HepG2 (cell line): ENCODE results near the gene ACAD11. TPM values are rescaled to one million over a fixed set of nuclear protein-coding genes. Genes with fewer than 3 reads are reported as not detected.

ENCODE experiments used
- ATAC-seq: fragments of 200-7000 bp; cut with Tn5 transposase; 3 replicates; pipeline ENCODE4 v1.9.1; 2020; ENCODE audit warnings: mild to moderate bottlenecking, moderate library complexity
- Bru-seq: library from RNA; stranded (reverse); fragments of 400-500 nt; gene quantifications from one replicate; lab custom pipeline; 2021; lab: Mats Ljungman, UMichigan
- BruChase-seq, 2 experiments: library from RNA; stranded (reverse); fragments of 400-500 nt; gene quantifications; one replicate each; lab custom pipeline; 2021; lab: Mats Ljungman, UMichigan
- BruUV-seq: library from RNA; stranded (reverse); fragments of 400-500 nt; replicated peaks from 2 replicates; lab custom pipeline; 2021; lab: Mats Ljungman, UMichigan
- CTCF ChIA-PET: fragments of 300-600 bp; formaldehyde crosslinking; extraction: SDS; loops from one replicate; lab custom pipeline; 2021; ENCODE audit warnings: low total read pairs, inconsistent platforms, low intra/inter-chr PET ratio; lab: Yijun Ruan, JAX
- POLR2A ChIA-PET: fragments of 350-600 bp; sonication (Branson Sonifier 250); formaldehyde crosslinking; loops from one replicate; lab custom pipeline; 2020; ENCODE audit warnings: antibody characterized with exemption, inconsistent platforms; lab: Yijun Ruan, JAX
- DNase-seq: peaks from one replicate; pipeline ENCODE4 v3.0.0-alpha.2; 2015; ENCODE audit warnings: low spot score
- FAIRE-seq: peaks from 3 replicates; lab custom pipeline; 2011; peaks lifted over from hg19 to GRCh38; lab: Jason Lieb, UNC
- H2AFZ ChIP-seq: one replicate; pipeline ENCODE4 v1.6.1; 2011; ENCODE audit warnings: low read length, inconsistent platforms
- H3K27ac ChIP-seq: fragments of 300-600 bp; 3 replicates; pipeline ENCODE4 v1.8.0; 2011; ENCODE audit warnings: mixed run types, mild to moderate bottlenecking, mixed read lengths, low read length, inconsistent platforms; ENCODE audit not compliant: insufficient read depth; ENCODE audit errors: extremely low read length
- H3K27me3 ChIP-seq, 2 experiments: fragments of 200-600 bp in 1 of 2; 2 replicates in 1 of 2; 3 replicates in 1 of 2; pipeline versions ENCODE4 v1.6.0 to v1.8.0; 2011; ENCODE audit warnings: low read length in 2 of 2, mild to moderate bottlenecking in 2 of 2, moderate library complexity in 2 of 2, inconsistent platforms in 1 of 2; ENCODE audit not compliant: insufficient read depth in 2 of 2, control insufficient read depth in 1 of 2
- H3K36me3 ChIP-seq, 2 experiments: fragments of 200-600 bp in 1 of 2; replicated peaks in 1 of 2; 2 replicates in 1 of 2; 3 replicates in 1 of 2; pipeline versions ENCODE4 v1.5.1 to v1.8.0; 2011; ENCODE audit warnings: low read length in 2 of 2, inconsistent platforms in 1 of 2; ENCODE audit not compliant: insufficient read depth in 2 of 2, control insufficient read depth in 1 of 2
- H3K4me1 ChIP-seq: 2 replicates; pipeline ENCODE4 v1.5.1; 2012; ENCODE audit warnings: low read length, inconsistent platforms; ENCODE audit not compliant: insufficient read depth
- H3K4me2 ChIP-seq: 2 replicates; pipeline ENCODE4 v1.6.0; 2011; ENCODE audit warnings: low read depth, low read length, inconsistent platforms
- H3K4me3 ChIP-seq, 3 experiments: fragments of 200-600 bp in 1 of 3; sonication (generic), shearing (Covaris generic) in 1 of 3; replicated peaks in 1 of 3; 2 replicates each; pipeline ENCODE4 v1.5.1; 2011 to 2016; ENCODE audit warnings: low read length in 3 of 3, inconsistent platforms in 2 of 3, low read depth in 2 of 3, mild to moderate bottlenecking in 2 of 3, control low read depth in 1 of 3, mixed read lengths in 1 of 3; ENCODE audit not compliant: insufficient read depth in 1 of 3
- H3K79me2 ChIP-seq: one replicate; pipeline ENCODE4 v1.6.1; 2011; ENCODE audit warnings: low read length, inconsistent platforms; ENCODE audit not compliant: insufficient read depth
- H3K9ac ChIP-seq: 2 replicates; pipeline ENCODE4 v1.6.0; 2011; ENCODE audit warnings: mild to moderate bottlenecking, low read depth, low read length, inconsistent platforms; ENCODE audit not compliant: insufficient read depth
- H3K9me3 ChIP-seq: 2 replicates; pipeline ENCODE4 v1.5.1; 2012; ENCODE audit warnings: mild to moderate bottlenecking, low read length
- H4K20me1 ChIP-seq: 2 replicates; pipeline ENCODE4 v1.6.0; 2011; ENCODE audit warnings: inconsistent platforms, mild to moderate bottlenecking, low read length, moderate library complexity; ENCODE audit not compliant: insufficient read depth
- NPAS2 ChIP-seq: sonication (generic); formaldehyde crosslinking; IDR thresholded peaks from 2 replicates; pipeline ENCODE4 v1.8.0; 2022; ENCODE audit warnings: mild to moderate bottlenecking, missing genetic modification reagents, borderline replicate concordance
- PAF1 ChIP-seq: IDR thresholded peaks from 2 replicates; pipeline ENCODE4 v1.6.1; 2016; ENCODE audit warnings: missing genetic modification reagents, missing compliant biosample characterization
- PHF21A ChIP-seq: sonication (generic); formaldehyde crosslinking; IDR thresholded peaks from 2 replicates; pipeline ENCODE4 v1.5.0; 2020; ENCODE audit warnings: mild to moderate bottlenecking, missing genetic modification reagents
- POLR2A ChIP-seq, 2 experiments: IDR thresholded peaks; 2 replicates each; pipeline ENCODE4 v1.6.1; 2011; ENCODE audit warnings: low read depth in 2 of 2, low read length in 2 of 2, mild to moderate bottlenecking in 1 of 2, moderate library complexity in 1 of 2; ENCODE audit not compliant: insufficient read depth in 1 of 2
- PRDM15 ChIP-seq: sonication (generic); formaldehyde crosslinking; IDR thresholded peaks from 2 replicates; pipeline ENCODE4 v1.4.0; 2020; ENCODE audit warnings: missing genetic modification reagents
- RXRA ChIP-seq: sonication (generic); formaldehyde crosslinking; IDR thresholded peaks from 2 replicates; pipeline ENCODE4 v1.5.1; 2020; ENCODE audit warnings: missing genetic modification reagents
- ZBTB25 ChIP-seq: IDR thresholded peaks from 2 replicates; pipeline ENCODE4 v1.6.1; 2018; ENCODE audit warnings: missing genetic modification reagents
- ZNF383 ChIP-seq: sonication (generic); formaldehyde crosslinking; IDR thresholded peaks from 2 replicates; pipeline ENCODE4 v1.4.0; 2020; ENCODE audit warnings: missing genetic modification reagents, mild to moderate bottlenecking, borderline replicate concordance
- ZNF605 ChIP-seq: sonication (generic); formaldehyde crosslinking; IDR thresholded peaks from 2 replicates; pipeline ENCODE4 v1.8.0; 2022; ENCODE audit warnings: mild to moderate bottlenecking, missing genetic modification reagents
- ZNF691 ChIP-seq: sonication (generic); formaldehyde crosslinking; IDR thresholded peaks from 2 replicates; pipeline ENCODE4 v1.4.0; 2020; ENCODE audit warnings: missing genetic modification reagents, low read depth, mild to moderate bottlenecking, borderline replicate concordance
- WGBS: methylation state at CpG from one replicate; pipeline ENCODE4 v1.1.6; 2017; ENCODE audit warnings: low lambda C conversion rate; 5-methylcytosine and 5-hydroxymethylcytosine counted together
- in situ Hi-C: cut with HindIII; loops from 2 replicates; pipeline ENCODE4 v1.10.0; 2017; ENCODE audit warnings: low pct_unique_long_range_greater_than_20kb; ENCODE audit not compliant: extremely low pct_ligation_motif_present
- intact Hi-C: fragments of 100-400 bp; cut with micrococcal nuclease; formaldehyde crosslinking; loops from one replicate; pipeline ENCODE4 v1.10.0; 2022; ENCODE audit not compliant: unreplicated experiment
- long read RNA-seq, 2 experiments: library from RNA in 1 of 2; library from polyadenylated mRNA in 1 of 2; stranded (forward) in 1 of 2; unstranded in 1 of 2; transcript quantifications; one replicate each; pipeline ENCODE4 v2.0.0, GENCODE V29; 2019 to 2022
- polyA minus RNA-seq, 3 experiments: library from RNA; depleted of rRNA, polyadenylated mRNA; stranded (reverse); fragments of >200 nt; gene quantifications; 2 replicates each; pipeline ENCODE4 v1.2.3, GENCODE V29; 2011; ENCODE audit warnings: low replicate concordance in 1 of 3
- polyA plus RNA-seq, 8 experiments: library from polyadenylated mRNA; depleted of rRNA in 3 of 8; stranded (reverse) in 7 of 8; unstranded in 1 of 8; fragments of >200 nt; fragmentation: Illumina TruSeq in 4 of 8; extraction: Trizol in 4 of 8; gene quantifications; 2 replicates each; pipeline versions ENCODE4 v1.2.1 to v1.2.3, GENCODE V29; 2011 to 2016; ENCODE audit warnings: low read depth in 4 of 8, missing spikeins in 1 of 8, mixed read lengths in 1 of 8; ENCODE audit not compliant: insufficient read depth in 1 of 8
- total RNA-seq, 5 experiments: library from RNA; depleted of rRNA; stranded (reverse); fragments of >200 nt; fragmentation: Illumina TruSeq; extraction: Trizol; gene quantifications; 2 replicates each; pipeline ENCODE4 v1.2.3, GENCODE V29; 2016; ENCODE audit warnings: low read depth in 1 of 5

The ACAD11 gene
- 30.0 and 30.6 TPM in 2 replicates for total RNA-seq (2016; rRNA removed; fragmentation: Illumina TruSeq; extraction: Trizol)
- total RNA-seq (2016; cell fraction: cytosol; rRNA removed; fragmentation: Illumina TruSeq; extraction: Trizol; ENCODE audit: low read depth): 2.7 and 8.9 TPM in 2 replicates
- 27.3 and 30.2 TPM in 2 replicates for total RNA-seq (2016; cell fraction: insoluble cytoplasmic fraction; rRNA removed; fragmentation: Illumina TruSeq; extraction: Trizol)
- 3.5 and 4.1 TPM in 2 replicates for total RNA-seq (2016; cell fraction: membrane; rRNA removed; fragmentation: Illumina TruSeq; extraction: Trizol)
- 46.2 and 55.3 TPM in 2 replicates for total RNA-seq (2016; cell fraction: nucleus; rRNA removed; fragmentation: Illumina TruSeq; extraction: Trizol)
- 52.7 and 56.9 TPM in 2 replicates for polyA plus RNA-seq (2011; rRNA removed)
- 7.3 and 7.6 TPM in 2 replicates for polyA plus RNA-seq (2011; cell fraction: cytosol; rRNA removed)
- 160 and 162 TPM in 2 replicates for polyA plus RNA-seq (2011; cell fraction: nucleus; rRNA removed)
- polyA plus RNA-seq (2012): 22.4 and 40.7 TPM in 2 replicates
- polyA plus RNA-seq (2016; cell fraction: cytosol; fragmentation: Illumina TruSeq; extraction: Trizol; ENCODE audit: low read depth): 0.53 and 0.63 TPM in 2 replicates
- 15.3 and 17.0 TPM in 2 replicates for polyA plus RNA-seq (2016; cell fraction: insoluble cytoplasmic fraction; fragmentation: Illumina TruSeq; extraction: Trizol; ENCODE audit: low read depth)
- polyA plus RNA-seq (2016; cell fraction: membrane; fragmentation: Illumina TruSeq; extraction: Trizol; ENCODE audit: low read depth): 1.6 and 1.9 TPM in 2 replicates
- 99.4 TPM in 2 replicates for polyA plus RNA-seq (2016; cell fraction: nucleus; fragmentation: Illumina TruSeq; extraction: Trizol; ENCODE audit: insufficient read depth, low read depth)
- polyA minus RNA-seq (2011; rRNA and poly(A)+ RNA removed; ENCODE audit: low replicate concordance): 9.9 and 28.6 TPM in 2 replicates
- 6.8 and 9.4 TPM in 2 replicates for polyA minus RNA-seq (2011; cell fraction: cytosol; rRNA and poly(A)+ RNA removed)
- polyA minus RNA-seq (2011; cell fraction: nucleus; rRNA and poly(A)+ RNA removed): 122 and 126 TPM in 2 replicates
- Bru-seq, nascent RNA: percentile 78 among the genes with signal in this experiment
- BruChase-seq, experiment 1, labeled RNA remaining after a 6-hour chase: percentile 93 among the genes with signal in this experiment
- percentile 89 among the genes with signal in this experiment for BruChase-seq, experiment 2, labeled RNA remaining after a 2-hour chase
- long read RNA-seq, experiment 1, full-length matches to known transcripts: 3 of 7 reads
- long read RNA-seq, experiment 1, partial matches to known transcripts: 2 of 7 reads
- long read RNA-seq, experiment 1, other reads (novel, unspliced or antisense): 2 of 7 reads
- long read RNA-seq, experiment 2, full-length matches to known transcripts: 6 of 11 reads
- long read RNA-seq, experiment 2, partial matches to known transcripts: 1 of 11 reads
- long read RNA-seq, experiment 2, other reads (novel, unspliced or antisense): 4 of 11 reads

GRCh38 chr3:132659365-132660051, at the start of gene ACAD11:
Gene ACAD11 (minus strand): TSS chr3:132659809. CDS start chr3:132659751, 58 bp downstream.
- intact Hi-C loops (loop anchor here (2.0 kb wide), 1 partner anchor 63 kb away; the partner anchor contains the start of gene NPHP3), in situ Hi-C loops (no loop called here)
- peak within 1 kb of the TSS; percentile 96 for H3K9ac ChIP-seq
- peak within 1 kb of the TSS; percentile 89 to 100 (median 96) for H3K4me3 ChIP-seq
- ATAC-seq (peak; percentile 91), FAIRE-seq (no peak), DNase-seq (peak; percentile 57)
- H3K27ac ChIP-seq: peak within 1 kb of the TSS; percentile 88
- WGBS: 0% methylated on average over 10 of the region's 34 CpGs
- H3K36me3 ChIP-seq: no peaks in the 10 kb centered on the region; a peak in 1 of 5 replicates
- peaks cover 51% of the 10 kb centered on the region for H3K4me1 ChIP-seq
- H3K4me2 ChIP-seq: peak within 1 kb of the TSS; percentile 79
- 0 out of 2 replicates have a peak, but pooled peaks cover 8% of the 10 kb centered on the region for H4K20me1 ChIP-seq
- no peaks in the 10 kb centered on the region for H3K27me3 ChIP-seq
- H2AFZ ChIP-seq: peak within 1 kb of the TSS; percentile 65
- POLR2A ChIA-PET: interaction anchor here (1.0 to 2.3 kb wide), 8 partner anchors 10 to 242 kb away, joined by 3 to 8 read pairs (median 4); partner anchors contain the start of gene DNAJC13
- TSS peak; percentile 60 for BruUV-seq
- peaks cover 47% of the 10 kb centered on the region for H3K79me2 ChIP-seq
- CTCF ChIA-PET: no interaction called here
- no peaks in the 10 kb centered on the region for H3K9me3 ChIP-seq
- TF ChIP-seq POLR2A (IDR thresholded peaks at IDR 0.05; ENCODE audit: insufficient read depth in 1 of 2, low read depth in 2 of 2, low read length in 2 of 2) (peak; percentile 72 to 84), ZNF605 (CRISPR knock-in tag) (0 out of 2 replicates have a peak, but pooled peaks have one; percentile 23), ZNF691 (CRISPR knock-in tag) (0 out of 2 replicates have a peak, but pooled peaks have one; percentile 4), RXRA (peak; percentile 28; the same call in 1 of the 2 replicates), PAF1 (no peak), PHF21A (CRISPR knock-in tag) (peak; percentile 80; the same call in 1 of the 2 replicates), ZBTB25 (CRISPR knock-in tag) (peak; percentile 5; the same call in 1 of the 2 replicates), ZNF383 (0 out of 2 replicates have a peak, but pooled peaks have one; percentile 32), NPAS2 (CRISPR knock-in tag) (no peak), PRDM15 (CRISPR knock-in tag) (no peak)
